Muscle of leg (tissue), 11 donors: ENCODE data around the gene AKAP7. TPM values are rescaled to one million over a fixed set of nuclear protein-coding genes. Genes with fewer than 3 reads are reported as not detected.
"Not testable (repeated sequence)": the region's sequence is repeated elsewhere in the genome, so short reads cannot be mapped to it uniquely, and the experiment has no call there.

Source experiments
- DNase-seq: peaks from one replicate; pipeline ENCODE4 v3.0.0; 2013
- H3K27ac ChIP-seq: one replicate; pipeline ENCODE4 v1.5.1; 2013; ENCODE audit warnings: mild to moderate bottlenecking, low read length, control low read depth
- H3K27me3 ChIP-seq: one replicate; pipeline ENCODE4 v1.6.1; 2013; ENCODE audit warnings: low read length; ENCODE audit not compliant: control insufficient read depth, insufficient read depth
- H3K36me3 ChIP-seq: one replicate; pipeline ENCODE4 v1.6.1; 2013; ENCODE audit warnings: low read length; ENCODE audit not compliant: control insufficient read depth, insufficient read depth
- H3K4me1 ChIP-seq: one replicate; pipeline ENCODE4 v1.6.1; 2013; ENCODE audit warnings: low read length; ENCODE audit not compliant: control insufficient read depth, insufficient read depth
- H3K4me3 ChIP-seq: one replicate; pipeline ENCODE4 v1.5.1; 2013; ENCODE audit warnings: low read length, control low read depth
- H3K9me3 ChIP-seq: replicated peaks from 2 replicates; pipeline ENCODE4 v1.6.1; 2013; ENCODE audit warnings: low read depth, low read length; ENCODE audit not compliant: control insufficient read depth
- WGBS: methylation state at CpG from one replicate; pipeline ENCODE4 v1.1.5; 2013; ENCODE audit warnings: missing lambda C conversion rate; ENCODE audit not compliant: insufficient coverage; 5-methylcytosine and 5-hydroxymethylcytosine counted together
- polyA plus RNA-seq, 8 donors: library from polyadenylated mRNA; unstranded; fragments of 120-200 nt; gene quantifications; one replicate each; pipeline versions ENCODE4 v1.2.1 to v1.2.3, GENCODE V29; 2013; ENCODE audit warnings: inconsistent platforms in 1 of 8, low replicate concordance in 1 of 8; ENCODE audit not compliant: insufficient read length in 8 of 8, insufficient read depth in 1 of 8
- total RNA-seq: library from RNA; stranded (reverse); fragments of 120-200 nt; gene quantifications from one replicate; pipeline ENCODE4 v1.2.4, GENCODE V29; 2013

The AKAP7 gene
- total and polyA plus RNA-seq, 9 donors = 11.0 to 17.5 (median 15.4) TPM

DNA sequence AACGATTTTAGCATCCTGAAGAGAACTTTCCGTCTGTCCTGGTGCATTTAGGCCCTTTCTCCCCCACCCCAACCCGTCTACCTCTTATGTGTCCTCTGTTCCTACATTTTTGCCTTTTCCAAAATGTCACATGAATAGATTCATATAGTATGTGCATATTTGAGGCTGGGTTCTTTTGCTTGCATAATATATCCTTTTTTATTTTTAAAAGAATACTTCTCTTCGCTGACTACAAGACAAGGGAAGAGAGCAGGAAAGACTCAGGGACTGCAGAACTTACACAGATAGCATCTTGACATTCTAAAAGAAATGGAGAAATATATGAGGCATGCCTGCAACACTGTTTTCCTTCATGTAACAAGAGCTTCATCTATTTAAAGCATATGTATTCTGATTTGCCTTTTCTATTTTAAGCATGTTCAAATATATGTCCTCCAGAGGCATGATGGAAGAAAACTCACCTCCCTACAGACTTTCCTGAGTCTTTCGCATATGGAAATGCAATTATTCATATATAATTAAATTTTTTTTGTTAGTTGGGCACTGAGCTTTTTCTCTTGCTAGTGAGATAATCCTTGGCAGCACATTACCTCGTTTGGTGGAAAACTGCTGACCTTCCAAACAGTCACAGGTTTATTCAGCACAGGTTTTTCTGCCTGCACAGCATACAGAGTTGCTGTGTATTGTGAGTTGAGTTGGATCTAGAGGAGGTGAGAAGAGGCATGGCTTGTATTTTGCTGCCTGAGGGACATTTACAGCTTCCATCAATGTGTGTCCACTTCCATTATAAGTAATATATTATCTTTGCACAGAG lies 170.0 kb downstream of the AKAP7 start:
- no peak overlapping the region for H3K4me3 ChIP-seq
- peak; percentile 66 for DNase-seq

DNA sequence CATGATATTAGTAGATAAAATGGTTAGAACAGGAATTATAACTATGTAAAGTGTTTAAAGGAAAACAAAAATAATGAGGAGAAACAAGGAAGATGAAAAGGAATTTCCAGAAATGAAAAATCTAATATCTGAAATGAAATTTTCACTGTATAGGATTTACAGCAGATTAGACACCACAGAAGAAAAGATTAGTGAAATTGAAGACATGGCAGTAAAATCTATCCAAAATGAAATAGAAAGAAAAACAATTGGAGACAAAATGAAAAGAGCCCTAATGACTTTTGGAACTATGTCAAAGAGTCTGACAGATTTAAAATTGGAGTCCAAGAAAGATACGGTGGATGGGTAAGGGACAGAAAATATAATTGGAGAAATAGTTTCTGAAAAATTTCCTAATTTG lies 174.2 kb downstream of the AKAP7 start:
- Histone ChIP-seq H3K27ac (no peak overlapping the region), H3K4me3 (no peak overlapping the region), H3K36me3 (no peaks in the 10 kb centered on the region), H3K4me1 (no peaks in the 10 kb centered on the region), H3K27me3 (no peaks in the 10 kb centered on the region), H3K9me3 (peaks cover 5% of the 10 kb centered on the region)
- WGBS = no CpG with 5 or more reads among the region's 1 CpG
- DNase-seq = no peak

More for the DNA sequence above, 170.0 kb downstream of the AKAP7 start:
- Histone ChIP-seq H3K27me3 (no peaks in the 10 kb centered on the region), H3K4me1 (no peaks in the 10 kb centered on the region), H3K27ac (no peak overlapping the region), H3K9me3 (peaks cover 5% of the 10 kb centered on the region), H3K36me3 (no peaks in the 10 kb centered on the region)
- WGBS = no CpG with 5 or more reads among the region's 6 CpGs

DNA sequence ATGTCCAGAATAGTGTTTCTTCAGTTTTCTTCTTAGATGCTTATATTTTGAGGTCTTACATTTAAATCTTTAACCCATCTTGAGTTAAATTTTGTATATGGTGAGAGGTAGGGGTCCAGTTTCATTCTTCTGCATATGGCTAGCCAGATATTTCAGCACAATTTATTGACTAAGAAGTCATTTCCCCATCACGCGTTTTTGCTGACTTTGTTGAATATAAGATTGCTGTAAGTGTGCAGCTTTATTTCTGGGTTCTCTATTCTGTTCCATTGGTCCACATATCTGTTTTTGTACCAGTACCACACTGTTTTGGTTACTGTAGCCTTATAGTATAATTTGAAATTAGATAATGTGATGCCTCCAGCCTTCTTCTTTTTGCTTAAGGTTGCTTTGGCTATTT lies 179.6 kb downstream of the AKAP7 start:
- DNase-seq = no peak
- no peak overlapping the region for H3K27ac ChIP-seq
- H3K4me1 ChIP-seq = no peaks in the 10 kb centered on the region
- H3K9me3 ChIP-seq = peaks cover 4% of the 10 kb centered on the region
- WGBS = no CpG with 5 or more reads among the region's 2 CpGs
- H3K36me3 ChIP-seq = no peaks in the 10 kb centered on the region
- H3K27me3 ChIP-seq = no peaks in the 10 kb centered on the region
- no peak overlapping the region for H3K4me3 ChIP-seq

DNA sequence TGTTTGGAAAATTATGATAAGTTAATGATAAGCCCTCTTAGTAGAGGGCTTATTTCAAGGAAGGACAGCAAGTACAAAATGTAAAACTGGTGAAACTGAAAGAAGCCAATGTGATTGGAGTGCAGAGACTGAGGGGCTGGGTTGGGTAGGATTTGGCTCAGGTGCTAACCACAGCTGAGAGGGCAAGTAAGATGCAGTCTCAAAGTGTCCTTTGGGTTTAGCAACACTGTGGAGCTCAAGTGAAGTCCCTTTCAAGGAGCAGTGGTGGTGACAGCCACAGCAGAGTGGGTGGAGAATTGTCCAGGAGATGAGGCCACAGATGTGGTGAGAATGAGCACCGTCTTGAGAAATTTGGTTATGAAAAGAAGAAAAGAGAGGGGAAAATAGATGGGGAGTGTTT lies 181.4 kb downstream of the AKAP7 start:
- 83% methylated on average over 1 of the region's 1 CpG for WGBS

DNA sequence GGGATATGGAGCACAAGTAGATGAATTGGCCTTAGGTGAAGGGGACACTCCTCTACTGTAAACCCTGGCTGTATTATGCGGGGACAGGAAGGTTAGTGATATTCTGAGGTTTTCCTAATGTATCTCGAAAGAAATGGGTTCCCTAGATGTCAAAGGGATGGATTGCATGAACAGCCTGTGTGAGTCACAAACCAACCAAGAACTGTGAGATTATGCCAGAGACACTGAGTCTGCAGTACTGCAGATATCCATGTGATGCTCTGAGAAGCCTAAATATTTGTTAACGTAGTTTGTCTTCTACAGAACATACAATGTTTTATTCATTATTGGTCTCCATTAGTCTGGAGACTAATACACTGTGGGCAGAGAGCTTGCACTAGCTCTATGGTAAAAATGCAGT lies 182.2 kb downstream of the AKAP7 start:
- WGBS = 100% methylated on average over 1 of the region's 3 CpGs
- Histone ChIP-seq H3K27ac (no peak overlapping the region), H3K27me3 (no peaks in the 10 kb centered on the region), H3K36me3 (no peaks in the 10 kb centered on the region), H3K4me1 (no peaks in the 10 kb centered on the region), H3K4me3 (no peak overlapping the region), H3K9me3 (no peaks in the 10 kb centered on the region)
- DNase-seq = no peak

More for the DNA sequence above, 181.4 kb downstream of the AKAP7 start:
- Histone ChIP-seq H3K4me1 (no peaks in the 10 kb centered on the region), H3K9me3 (no peaks in the 10 kb centered on the region), H3K27me3 (no peaks in the 10 kb centered on the region), H3K27ac (no peak overlapping the region), H3K36me3 (no peaks in the 10 kb centered on the region), H3K4me3 (no peak overlapping the region)
- no peak for DNase-seq

DNA sequence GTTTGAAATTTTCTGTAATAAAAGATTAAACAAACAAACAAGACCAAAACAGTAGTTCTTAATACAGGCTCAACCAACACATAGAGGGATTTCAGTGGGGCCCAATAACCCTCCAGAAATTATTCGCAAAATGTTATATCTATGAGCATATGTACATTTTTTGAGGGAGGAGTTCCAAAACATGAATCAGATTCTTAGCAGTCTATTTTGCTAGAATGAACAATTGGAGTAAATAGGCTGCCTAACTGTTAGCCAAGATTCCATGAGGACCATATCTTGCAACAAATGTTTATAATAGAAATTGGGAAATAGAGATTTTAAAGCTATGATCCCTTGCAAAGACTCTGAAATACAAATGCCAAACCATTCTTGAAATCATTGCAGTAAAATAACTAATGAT lies 186.3 kb downstream of the AKAP7 start:
- Histone ChIP-seq H3K27ac (no peak overlapping the region), H3K4me3 (no peak overlapping the region), H3K9me3 (no peaks in the 10 kb centered on the region), H3K27me3 (no peaks in the 10 kb centered on the region), H3K4me1 (no peaks in the 10 kb centered on the region), H3K36me3 (no peaks in the 10 kb centered on the region)
- no CpG with 5 or more reads among the region's 1 CpG for WGBS
- DNase-seq = peak; percentile 64

DNA sequence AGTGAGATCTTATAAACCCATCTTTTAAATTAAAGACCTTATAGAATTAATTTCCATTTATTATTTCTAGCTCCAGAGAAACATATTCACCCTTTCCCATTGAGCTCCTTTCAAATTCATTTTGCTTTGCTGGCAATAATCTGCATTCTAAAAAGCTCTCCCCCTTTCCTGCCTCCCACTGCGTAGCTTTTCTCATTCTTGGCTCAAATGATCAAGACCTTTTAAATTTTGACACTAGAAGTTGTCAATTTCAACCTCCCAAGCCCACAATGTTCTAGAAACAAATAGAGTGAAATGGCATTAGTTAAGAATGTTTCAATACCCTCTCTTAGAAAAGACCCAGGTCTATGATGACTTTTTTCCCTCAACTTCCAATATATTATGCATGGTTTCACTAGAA lies 186.9 kb downstream of the AKAP7 start:
- H3K36me3 ChIP-seq = no peaks in the 10 kb centered on the region
- no peak overlapping the region for H3K4me3 ChIP-seq
- no peaks in the 10 kb centered on the region for H3K27me3 ChIP-seq
- H3K27ac ChIP-seq = no peak overlapping the region
- no peaks in the 10 kb centered on the region for H3K9me3 ChIP-seq
- H3K4me1 ChIP-seq = no peaks in the 10 kb centered on the region
- WGBS = no CpG with 5 or more reads among the region's 1 CpG
- DNase-seq = no peak

DNA sequence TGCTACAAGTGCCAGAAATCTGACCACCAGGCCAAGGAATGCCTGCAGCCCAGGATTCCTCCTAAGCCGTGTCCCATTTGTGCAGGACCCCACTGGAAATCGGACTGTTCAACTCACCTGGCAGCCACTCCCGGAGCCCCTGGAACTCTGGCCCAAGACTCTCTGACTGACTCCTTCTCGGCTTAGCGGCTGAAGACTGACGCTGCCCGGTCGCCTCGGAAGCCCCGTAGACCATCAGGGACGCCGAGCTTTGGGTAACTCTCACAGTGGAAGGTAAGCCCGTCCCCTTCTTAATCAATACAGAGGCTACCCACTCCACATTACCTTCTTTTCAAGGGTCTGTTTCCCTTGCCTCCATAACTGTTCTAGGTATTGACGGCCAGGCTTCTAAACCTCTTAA lies 190.4 kb downstream of the AKAP7 start:
- H3K27ac ChIP-seq, H3K27me3 ChIP-seq, H3K9me3 ChIP-seq, DNase-seq, H3K4me1 ChIP-seq, H3K4me3 ChIP-seq, H3K36me3 ChIP-seq: not testable (repeated sequence)
- WGBS = 93% methylated on average over 11 of the region's 14 CpGs

DNA sequence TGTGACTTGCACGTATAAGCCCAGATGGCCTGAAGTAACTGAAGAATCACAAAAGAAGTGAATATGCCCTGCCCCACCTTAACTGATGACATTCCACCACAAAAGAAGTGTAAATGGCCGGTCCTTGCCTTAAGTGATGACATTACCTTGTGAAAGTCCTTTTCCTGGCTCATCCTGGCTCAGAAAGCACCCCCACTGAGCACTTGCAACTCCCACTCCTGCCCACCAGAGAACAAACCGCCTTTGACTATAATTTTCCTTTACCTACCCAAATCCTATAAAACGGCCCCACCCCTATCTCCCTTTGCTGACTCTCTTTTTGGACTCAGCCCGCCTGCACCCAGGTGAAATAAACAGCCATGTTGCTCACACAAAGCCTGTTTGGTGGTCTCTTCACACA lies 193.5 kb downstream of the AKAP7 start:
- H3K4me3 ChIP-seq, H3K4me1 ChIP-seq, H3K36me3 ChIP-seq, DNase-seq, H3K27me3 ChIP-seq, H3K9me3 ChIP-seq, H3K27ac ChIP-seq: not testable (repeated sequence)
- WGBS = 89% methylated on average over 1 of the region's 5 CpGs

DNA sequence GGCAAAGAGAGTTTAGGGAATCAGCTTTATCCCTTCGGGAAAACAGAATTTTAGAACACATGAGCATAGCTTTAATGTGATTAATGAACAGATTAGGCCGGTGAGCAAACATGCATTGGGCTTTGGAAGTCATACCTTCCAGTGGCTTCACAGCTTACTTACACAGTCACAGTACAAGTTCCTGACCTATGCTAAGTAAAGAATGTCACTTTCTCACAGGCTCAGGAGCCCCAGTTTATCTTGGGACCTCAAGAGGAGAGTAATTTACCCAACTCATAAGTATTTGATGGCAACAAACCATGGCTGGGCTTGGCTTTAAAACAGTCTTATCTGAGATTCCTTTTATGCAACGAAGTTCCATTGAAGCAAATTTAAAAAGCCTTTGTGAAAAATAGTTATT lies 195.9 kb downstream of the AKAP7 start:
- H3K27ac ChIP-seq = no peak overlapping the region
- no peaks in the 10 kb centered on the region for H3K9me3 ChIP-seq
- no peak overlapping the region for H3K4me3 ChIP-seq
- H3K27me3 ChIP-seq = no peaks in the 10 kb centered on the region
- 63% methylated on average over 1 of the region's 3 CpGs for WGBS
- H3K36me3 ChIP-seq = no peaks in the 10 kb centered on the region
- DNase-seq = no peak
- no peaks in the 10 kb centered on the region for H3K4me1 ChIP-seq
